IMR-90 (cell line): Measurements from ENCODE around the gene POMT2. TPM values are rescaled to one million over a fixed set of nuclear protein-coding genes. Genes with fewer than 3 reads are reported as not detected.

Experiments used
- ATAC-seq: fragments of 200-7000 bp; cut with Tn5 transposase; 2 replicates; pipeline ENCODE4 v1.9.1; 2020; ENCODE audit warnings: low read depth, mild to moderate bottlenecking, moderate library complexity
- BruUV-seq: library from RNA; stranded (reverse); fragments of 400-500 nt; replicated peaks from 2 replicates; lab custom pipeline; 2021; lab: Mats Ljungman, UMichigan
- CTCF ChIA-PET: fragments of 300-600 bp; formaldehyde crosslinking; extraction: SDS; loops from one replicate; lab custom pipeline; 2021; ENCODE audit warnings: antibody characterized with exemption; lab: Yijun Ruan, JAX
- POLR2A ChIA-PET: fragments of 300-600 bp; sonication (Branson Sonifier 250); formaldehyde crosslinking; loops from one replicate; lab custom pipeline; 2022; ENCODE audit warnings: antibody characterized with exemption; ENCODE audit not compliant: unreplicated experiment; lab: Charles Lee
- DNase-seq: peaks from one replicate; pipeline ENCODE4 v3.0.0; 2013
- H2AFZ ChIP-seq: replicated peaks from 2 replicates; pipeline ENCODE3; 2013; ENCODE audit warnings: low read length, mild to moderate bottlenecking; ENCODE audit not compliant: poor library complexity
- H2AK5ac ChIP-seq: 2 replicates; pipeline ENCODE4 v1.6.1; 2013; ENCODE audit warnings: low read depth, low read length, inconsistent platforms
- H2AK9ac ChIP-seq: replicated peaks from 2 replicates; pipeline ENCODE3; 2013; ENCODE audit warnings: mild to moderate bottlenecking, low read depth, low read length, moderate library complexity; ENCODE audit not compliant: poor library complexity
- H2BK120ac ChIP-seq: 2 replicates; pipeline ENCODE4 v1.6.1; 2013; ENCODE audit warnings: low read depth, low read length, inconsistent platforms
- H2BK15ac ChIP-seq: 3 replicates; pipeline ENCODE4 v1.6.1; 2013; ENCODE audit warnings: low read depth, low read length, inconsistent platforms
- H2BK20ac ChIP-seq: 2 replicates; pipeline ENCODE4 v1.6.1; 2013; ENCODE audit warnings: low read depth, mild to moderate bottlenecking, inconsistent platforms, low read length, moderate library complexity
- H2BK5ac ChIP-seq: 2 replicates; pipeline ENCODE4 v1.6.1; 2013; ENCODE audit warnings: mild to moderate bottlenecking, low read depth, low read length, inconsistent platforms; ENCODE audit not compliant: poor library complexity, severe bottlenecking
- H3K14ac ChIP-seq: replicated peaks from 2 replicates; pipeline ENCODE4 v1.6.1; 2013; ENCODE audit warnings: low read depth, low read length, inconsistent platforms
- H3K18ac ChIP-seq: 2 replicates; pipeline ENCODE4 v1.6.1; 2013; ENCODE audit warnings: low read depth, low read length, control low read depth
- H3K23ac ChIP-seq: 2 replicates; pipeline ENCODE4 v1.6.1; 2013; ENCODE audit warnings: low read depth, low read length, inconsistent platforms
- H3K27ac ChIP-seq: 2 replicates; pipeline ENCODE4 v1.5.1; 2013; ENCODE audit warnings: mild to moderate bottlenecking, control low read depth, low read length; ENCODE audit not compliant: insufficient read depth
- H3K27me3 ChIP-seq: 2 replicates; pipeline ENCODE4 v1.6.1; 2013; ENCODE audit warnings: low read length; ENCODE audit not compliant: control insufficient read depth, insufficient read depth
- H3K36me3 ChIP-seq: 2 replicates; pipeline ENCODE4 v1.6.1; 2013; ENCODE audit warnings: low read length, mixed read lengths; ENCODE audit not compliant: control insufficient read depth, insufficient read depth
- H3K4ac ChIP-seq: 2 replicates; pipeline ENCODE4 v1.6.1; 2013; ENCODE audit warnings: low read depth, low read length, inconsistent platforms
- H3K4me1 ChIP-seq: 2 replicates; pipeline ENCODE4 v1.6.1; 2013; ENCODE audit warnings: low read length, mixed read lengths; ENCODE audit not compliant: control insufficient read depth, insufficient read depth
- H3K4me2 ChIP-seq: 2 replicates; pipeline ENCODE4 v1.6.1; 2013; ENCODE audit warnings: low read depth, mild to moderate bottlenecking, control low read depth, low read length, moderate library complexity
- H3K4me3 ChIP-seq: 2 replicates; pipeline ENCODE4 v1.5.1; 2013; ENCODE audit warnings: low read depth, mild to moderate bottlenecking, control low read depth, low read length, moderate library complexity; ENCODE audit not compliant: insufficient read depth
- H3K56ac ChIP-seq: 2 replicates; pipeline ENCODE4 v1.6.1; 2013; ENCODE audit warnings: low read length, inconsistent platforms; ENCODE audit not compliant: insufficient read depth; ENCODE audit errors: extremely low read depth
- H3K79me1 ChIP-seq, 2 experiments: 2 replicates each; pipeline ENCODE4 v1.6.1; 2013; ENCODE audit warnings: low read length in 2 of 2, inconsistent platforms in 1 of 2, low read depth in 1 of 2
- H3K9ac ChIP-seq: 2 replicates; pipeline ENCODE4 v1.6.1; 2013; ENCODE audit warnings: low read depth, low read length, control low read depth
- H3K9me1 ChIP-seq: 2 replicates; pipeline ENCODE4 v1.6.1; 2013; ENCODE audit warnings: low read length, inconsistent platforms; ENCODE audit not compliant: insufficient read depth
- H3K9me3 ChIP-seq: 2 replicates; pipeline ENCODE4 v1.6.1; 2013; ENCODE audit warnings: low read length; ENCODE audit not compliant: control insufficient read depth, insufficient read depth
- H4K20me1 ChIP-seq: 2 replicates; pipeline ENCODE4 v1.6.1; 2013; ENCODE audit warnings: low read length, inconsistent platforms; ENCODE audit not compliant: insufficient read depth
- H4K5ac ChIP-seq: 2 replicates; pipeline ENCODE4 v1.6.1; 2013; ENCODE audit warnings: mild to moderate bottlenecking, low read depth, low read length, control low read depth
- H4K8ac ChIP-seq, 2 experiments: 2 replicates each; pipeline ENCODE4 v1.6.1; 2013; ENCODE audit warnings: low read depth in 2 of 2, low read length in 2 of 2, control low read depth in 1 of 2, inconsistent platforms in 1 of 2
- H4K91ac ChIP-seq: 2 replicates; pipeline ENCODE4 v1.6.1; 2013; ENCODE audit warnings: low read depth, low read length, inconsistent platforms; ENCODE audit not compliant: insufficient read depth
- BHLHE40 ChIP-seq: fragments of 150-350 bp; IDR thresholded peaks from 2 replicates; pipeline ENCODE4 v1.6.1; 2016; ENCODE audit warnings: mild to moderate bottlenecking, low read depth, low read length
- CEBPB ChIP-seq: IDR thresholded peaks from 2 replicates; pipeline ENCODE4 v1.6.1; 2012; ENCODE audit warnings: low read depth, low read length, improper control_type of control experiment
- CHD1 ChIP-seq: IDR thresholded peaks from 2 replicates; pipeline ENCODE4 v1.6.1; 2012; ENCODE audit warnings: low read depth, low read length, improper control_type of control experiment
- CTCF ChIP-seq: conservative IDR thresholded peaks from 2 replicates; pipeline ENCODE4 v1.5.1; 2012; ENCODE audit warnings: mild to moderate bottlenecking, low read depth, low read length, improper control_type of control experiment
- ELK1 ChIP-seq: fragments of 150-350 bp; IDR thresholded peaks from 2 replicates; pipeline ENCODE4 v1.6.1; 2016; ENCODE audit warnings: low read depth, mild to moderate bottlenecking, low read length, moderate library complexity, borderline replicate concordance
- FOS ChIP-seq: fragments of 150-350 bp; IDR thresholded peaks from 2 replicates; pipeline ENCODE4 v1.6.1; 2016; ENCODE audit warnings: low read depth, low read length
- MAFK ChIP-seq: IDR thresholded peaks from 2 replicates; pipeline ENCODE4 v1.6.1; 2012; ENCODE audit warnings: low read depth, low read length, improper control_type of control experiment
- MAZ ChIP-seq: IDR thresholded peaks from 2 replicates; pipeline ENCODE4 v1.6.1; 2012; ENCODE audit warnings: low read depth, mild to moderate bottlenecking, low read length, improper control_type of control experiment, moderate library complexity, borderline replicate concordance
- MXI1 ChIP-seq: IDR thresholded peaks from 2 replicates; pipeline ENCODE4 v1.6.1; 2012; ENCODE audit warnings: low read depth, mild to moderate bottlenecking, low read length, moderate library complexity, borderline replicate concordance
- NFE2L2 ChIP-seq: fragments of 150-350 bp; IDR thresholded peaks from 2 replicates; pipeline ENCODE4 v1.6.1; 2016; ENCODE audit warnings: low read depth, mild to moderate bottlenecking, low read length
- POLR2A ChIP-seq: IDR thresholded peaks from 2 replicates; pipeline ENCODE4 v1.6.1; 2012; ENCODE audit warnings: mild to moderate bottlenecking, low read depth, low read length
- RAD21 ChIP-seq: IDR thresholded peaks from 2 replicates; pipeline ENCODE4 v1.6.1; 2012; ENCODE audit warnings: low read length, improper control_type of control experiment
- SMC3 ChIP-seq: fragments of 150-350 bp; IDR thresholded peaks from 2 replicates; pipeline ENCODE4 v1.6.1; 2016; ENCODE audit warnings: low read depth, mild to moderate bottlenecking, antibody characterized with exemption, low read length, moderate library complexity
- WGBS, 2 experiments: methylation state at CpG; one replicate each; pipeline versions ENCODE4 v1.1.5 to v1.1.7; 2013; ENCODE audit warnings: missing lambda C conversion rate in 2 of 2; ENCODE audit not compliant: insufficient read length in 1 of 2; ENCODE audit errors: extremely low coverage in 2 of 2; 5-methylcytosine and 5-hydroxymethylcytosine counted together
- dilution Hi-C: fragments of 300-500 bp; cut with HindIII; formaldehyde crosslinking; loops from one replicate; pipeline ENCODE4 v1.14.3; 2018; ENCODE audit warnings: low sequenced_read_pairs; ENCODE audit not compliant: unreplicated experiment
- in situ Hi-C: fragments of 300-500 bp; cut with MboI; formaldehyde crosslinking; loops from 3 replicates; pipeline ENCODE4 v1.14.3; 2019; ENCODE audit warnings: low sequenced_read_pairs, inconsistent platforms, mixed read lengths
- intact Hi-C: fragments of 100-400 bp; cut with micrococcal nuclease; formaldehyde crosslinking; loops from 2 replicates; pipeline ENCODE4 v1.10.0; 2022
- polyA plus RNA-seq, 3 experiments: library from polyadenylated mRNA; depleted of rRNA; stranded (reverse); fragments of >200 nt; gene quantifications; 2 replicates each; pipeline ENCODE4 v1.2.3, GENCODE V29; 2012; ENCODE audit warnings: low replicate concordance in 1 of 3
- total RNA-seq: library from RNA; depleted of rRNA; stranded (reverse); fragments of >200 nt; gene quantifications from 2 replicates; pipeline ENCODE4 v1.2.3, GENCODE V29; 2012
- TF ChIP-seq, protein P1 (sequence below): fragments of 150-350 bp; IDR thresholded peaks from 2 replicates; pipeline ENCODE4 v1.6.1; 2017; ENCODE audit warnings: mild to moderate bottlenecking, antibody characterized with exemption, low read length, low read depth

POMT2 gene
- total and polyA plus RNA-seq, 2 of the 4 experiments (the other 2 are of a cell fraction): 6.5 to 13.0 TPM

DNA sequence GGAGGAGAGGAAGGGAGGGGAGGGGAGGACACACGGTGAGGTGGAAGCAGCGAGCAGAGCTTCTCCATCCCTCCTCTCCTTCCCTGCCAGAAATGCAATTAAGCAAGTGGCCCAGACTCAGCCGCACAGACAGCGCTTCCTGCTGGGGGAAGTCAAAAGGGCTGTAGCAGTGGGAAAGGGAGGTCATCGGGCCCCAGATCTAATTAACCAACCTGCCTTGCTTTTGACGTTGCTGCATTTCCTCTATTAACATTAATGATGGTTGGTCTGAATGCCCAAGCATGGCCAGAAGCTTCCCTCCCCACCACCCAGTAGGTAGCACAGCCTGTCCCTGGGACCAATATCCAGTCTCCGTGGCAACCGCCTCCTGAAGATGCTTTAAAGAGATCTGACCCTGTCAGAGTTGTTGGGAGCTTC, 45.1 kb downstream of the POMT2 start:
- Histone ChIP-seq H3K9me3 (no peaks in the 10 kb centered on the region), H2AK9ac (no peak overlapping the region), H3K36me3 (peaks cover 10% of the 10 kb centered on the region; the same call in 1 of the 2 replicates), H3K27ac (no peak overlapping the region), H3K4me1 (no peaks in the 10 kb centered on the region), H4K5ac (no peak overlapping the region), H3K14ac (no peak overlapping the region), H3K4ac (no peak overlapping the region), H4K91ac (no peak overlapping the region), H2BK15ac (no peak overlapping the region), H3K4me3 (no peak overlapping the region), H3K23ac (no peak overlapping the region), H3K4me2 (no peak overlapping the region), H3K79me1 (no peaks in the 10 kb centered on the region), H4K8ac (no peak overlapping the region), H4K20me1 (no peaks in the 10 kb centered on the region), H3K9me1 (no peaks in the 10 kb centered on the region), H2BK5ac (no peak overlapping the region), H3K56ac (no peak overlapping the region), H2AK5ac (no peak overlapping the region), H3K27me3 (peaks cover 12% of the 10 kb centered on the region), H3K18ac (no peak overlapping the region), H2BK20ac (no peak overlapping the region), H2BK120ac (no peak overlapping the region), H3K9ac (no peak overlapping the region), H2AFZ (no peak overlapping the region)
- no TSS peak for BruUV-seq
- DNase-seq: no peak
- in situ Hi-C loops (no loop called here), intact Hi-C loops (no loop called here), dilution Hi-C loops (no loop called here)
- no CpG with 5 or more reads among the region's 8 CpGs for WGBS, 2 experiments
- CTCF ChIA-PET: no interaction called here
- no peak for ATAC-seq
- POLR2A ChIA-PET: no interaction called here
- no peak for TF ChIP-seq POLR2A
- TF ChIP-seq BHLHE40: no peak
- no peak for TF ChIP-seq ELK1
- no peak for TF ChIP-seq CTCF
- no peak for TF ChIP-seq SMC3
- TF ChIP-seq CEBPB: no peak
- TF ChIP-seq FOS: no peak
- TF ChIP-seq CHD1: no peak
- no peak for TF ChIP-seq MAZ
- TF ChIP-seq NFE2L2: no peak
- no peak for TF ChIP-seq MAFK
- TF ChIP-seq, protein P1, sequence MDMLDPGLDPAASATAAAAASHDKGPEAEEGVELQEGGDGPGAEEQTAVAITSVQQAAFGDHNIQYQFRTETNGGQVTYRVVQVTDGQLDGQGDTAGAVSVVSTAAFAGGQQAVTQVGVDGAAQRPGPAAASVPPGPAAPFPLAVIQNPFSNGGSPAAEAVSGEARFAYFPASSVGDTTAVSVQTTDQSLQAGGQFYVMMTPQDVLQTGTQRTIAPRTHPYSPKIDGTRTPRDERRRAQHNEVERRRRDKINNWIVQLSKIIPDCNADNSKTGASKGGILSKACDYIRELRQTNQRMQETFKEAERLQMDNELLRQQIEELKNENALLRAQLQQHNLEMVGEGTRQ: no peak
- no peak for TF ChIP-seq RAD21
- no peak for TF ChIP-seq MXI1
